HG03045 (cell line): Measurements from ENCODE around the gene OR10W1.

Source experiments
- ATAC-seq: cut with Tn5 transposase; IDR thresholded peaks from one replicate; pipeline ENCODE4 v1.9.1; 2021; ENCODE audit warnings: mild to moderate bottlenecking, moderate library complexity; ENCODE audit not compliant: unreplicated experiment

Gene OR10W1

GRCh38 chr11:58268142-58268541 is at the start of gene OR10W1:
TSS of gene OR10W1 (minus strand) at chr11:58268260. CDS start at chr11:58267858, 402 bp downstream.
- no peak for ATAC-seq

- ATAC-seq = no peak
These were observed 48.1 kb upstream of the OR10W1 start for GRCh38 chr11:58316142-58316541.

GRCh38 chr11:58301576-58301975 is 33.5 kb upstream of the OR10W1 start:
- ATAC-seq = no peak

GRCh38 chr11:58292017-58292416 is 24.0 kb upstream of the OR10W1 start:
- ATAC-seq = no peak

- no peak for ATAC-seq
These were observed 21.2 kb upstream of the OR10W1 start for GRCh38 chr11:58289266-58289665.

GRCh38 chr11:58286249-58286648 is 18.2 kb upstream of the OR10W1 start:
- ATAC-seq = no peak

GRCh38 chr11:58285483-58286040 is 17.5 kb upstream of the OR10W1 start:
- no peak for ATAC-seq

GRCh38 chr11:58276151-58276550 is 8.1 kb upstream of the OR10W1 start:
- ATAC-seq = no peak

- ATAC-seq = no peak
These were observed 6.9 kb upstream of the OR10W1 start for GRCh38 chr11:58275002-58275401.

GRCh38 chr11:58259983-58260382 is 8.1 kb downstream of the OR10W1 start:
- ATAC-seq = no peak

- ATAC-seq = no peak
These were observed 13.1 kb downstream of the OR10W1 start for GRCh38 chr11:58254936-58255335.

- ATAC-seq = no peak
These were observed 24.1 kb downstream of the OR10W1 start for GRCh38 chr11:58243954-58244353.

GRCh38 chr11:58227956-58228615 is 40.0 kb downstream of the OR10W1 start:
- ATAC-seq = no peak

- ATAC-seq = no peak
These were observed 45.3 kb downstream of the OR10W1 start for GRCh38 chr11:58222721-58223120.
